HepG2 (cell line): ENCODE data around the gene SATB2. TPM values are rescaled to one million over a fixed set of nuclear protein-coding genes. Genes with fewer than 3 reads are reported as not detected.
A peak's percentile ranks its signal among the peaks of the same experiment; 100 is the strongest.

Source experiments
- CREM ChIP-seq, 2 experiments: sonication (generic) in 1 of 2; formaldehyde crosslinking in 1 of 2; IDR thresholded peaks; 2 replicates each; pipeline versions ENCODE4 v1.4.0 to v1.6.1; 2016 to 2020; ENCODE audit warnings: antibody characterized with exemption in 1 of 2, mild to moderate bottlenecking in 1 of 2, missing genetic modification reagents in 1 of 2
- EHMT2 ChIP-seq: fragments of 200-600 bp; sonication (generic); IDR thresholded peaks from 2 replicates; pipeline ENCODE4 v1.7.0; 2017; ENCODE audit warnings: antibody characterized with exemption, low read depth, low read length, borderline replicate concordance
- EZH2 ChIP-seq: conservative IDR thresholded peaks from 2 replicates; pipeline ENCODE4 v1.6.1; 2012; ENCODE audit warnings: mild to moderate bottlenecking, low read depth, low read length, moderate library complexity
- GFI1 ChIP-seq: sonication (generic); formaldehyde crosslinking; IDR thresholded peaks from 2 replicates; pipeline ENCODE4 v1.5.0; 2020; ENCODE audit warnings: missing genetic modification reagents, mild to moderate bottlenecking, borderline replicate concordance
- NFE2L1 ChIP-seq: sonication (generic); formaldehyde crosslinking; IDR thresholded peaks from 2 replicates; pipeline ENCODE4 v1.4.0; 2020; ENCODE audit warnings: missing genetic modification reagents, mild to moderate bottlenecking, borderline replicate concordance
- ZNF547 ChIP-seq: sonication (generic); formaldehyde crosslinking; IDR thresholded peaks from 2 replicates; pipeline ENCODE4 v1.5.1; 2020; ENCODE audit warnings: mild to moderate bottlenecking, missing genetic modification reagents
- ZNF569 ChIP-seq: sonication (generic); formaldehyde crosslinking; IDR thresholded peaks from 2 replicates; pipeline ENCODE4 v1.5.0; 2020; ENCODE audit warnings: mild to moderate bottlenecking, missing genetic modification reagents, moderate library complexity, borderline replicate concordance
- ZNF570 ChIP-seq: sonication (generic); formaldehyde crosslinking; IDR thresholded peaks from 2 replicates; pipeline ENCODE4 v1.4.0; 2020; ENCODE audit warnings: mild to moderate bottlenecking, missing genetic modification reagents, borderline replicate concordance
- ZNF605 ChIP-seq: sonication (generic); formaldehyde crosslinking; IDR thresholded peaks from 2 replicates; pipeline ENCODE4 v1.8.0; 2022; ENCODE audit warnings: mild to moderate bottlenecking, missing genetic modification reagents
- ZNF746 ChIP-seq: sonication (generic); formaldehyde crosslinking; IDR thresholded peaks from 2 replicates; pipeline ENCODE4 v1.8.0; 2022; ENCODE audit warnings: mild to moderate bottlenecking, missing genetic modification reagents
- ZNF75D ChIP-seq: sonication (generic); formaldehyde crosslinking; IDR thresholded peaks from 2 replicates; pipeline ENCODE4 v1.8.1; 2023; ENCODE audit warnings: missing genetic modification reagents, mild to moderate bottlenecking, borderline replicate concordance
- ZNF773 ChIP-seq: sonication (generic); formaldehyde crosslinking; IDR thresholded peaks from 2 replicates; pipeline ENCODE4 v1.4.0; 2020; ENCODE audit warnings: missing genetic modification reagents, borderline replicate concordance
- ZSCAN30 ChIP-seq: sonication (generic); formaldehyde crosslinking; IDR thresholded peaks from 2 replicates; pipeline ENCODE4 v1.5.0; 2020; ENCODE audit warnings: mild to moderate bottlenecking, missing genetic modification reagents
- polyA plus RNA-seq, 8 experiments: library from polyadenylated mRNA; depleted of rRNA in 3 of 8; stranded (reverse) in 7 of 8; unstranded in 1 of 8; fragments of >200 nt; fragmentation: Illumina TruSeq in 4 of 8; extraction: Trizol in 4 of 8; gene quantifications; 2 replicates each; pipeline versions ENCODE4 v1.2.1 to v1.2.3, GENCODE V29; 2011 to 2016; ENCODE audit warnings: low read depth in 4 of 8, missing spikeins in 1 of 8, mixed read lengths in 1 of 8; ENCODE audit not compliant: insufficient read depth in 1 of 8
- total RNA-seq, 5 experiments: library from RNA; depleted of rRNA; stranded (reverse); fragments of >200 nt; fragmentation: Illumina TruSeq; extraction: Trizol; gene quantifications; 2 replicates each; pipeline ENCODE4 v1.2.3, GENCODE V29; 2016; ENCODE audit warnings: low read depth in 1 of 5
- TF ChIP-seq, protein P1 (sequence below): sonication (generic); formaldehyde crosslinking; IDR thresholded peaks from 2 replicates; pipeline ENCODE4 v1.4.0; 2020; ENCODE audit warnings: mild to moderate bottlenecking, missing genetic modification reagents
- TF ChIP-seq, protein P2 (sequence below), 2 experiments: sonication (generic) in 1 of 2; formaldehyde crosslinking in 1 of 2; IDR thresholded peaks; 2 replicates each; pipeline versions ENCODE4 v1.4.0 to v1.6.1; 2018 to 2020; ENCODE audit warnings: missing genetic modification reagents in 2 of 2, borderline replicate concordance in 1 of 2, low read depth in 1 of 2, mild to moderate bottlenecking in 1 of 2, missing biosample characterization in 1 of 2
- TF ChIP-seq, protein P3 (sequence below): sonication (generic); formaldehyde crosslinking; conservative IDR thresholded peaks from 2 replicates; pipeline ENCODE4 v1.8.0; 2022; ENCODE audit warnings: low read depth, missing genetic modification reagents
- TF ChIP-seq, protein P4 (sequence below): sonication (generic); formaldehyde crosslinking; IDR thresholded peaks from 2 replicates; pipeline ENCODE4 v1.5.0; 2020; ENCODE audit warnings: missing genetic modification reagents
- TF ChIP-seq, protein P5 (sequence below): sonication (generic); IDR thresholded peaks from 2 replicates; pipeline ENCODE4 v1.6.1; 2016; ENCODE audit warnings: low read depth, borderline replicate concordance
- TF ChIP-seq, protein P6 (sequence below): IDR thresholded peaks from 2 replicates; pipeline ENCODE4 v1.6.1; 2016; ENCODE audit warnings: low read depth

SATB2 gene
- total and polyA plus RNA-seq, 2 of the 13 experiments (the other 11 are each of a cell fraction or from before 2014, with no cell fraction given): 2.5 to 5.5 TPM

DNA sequence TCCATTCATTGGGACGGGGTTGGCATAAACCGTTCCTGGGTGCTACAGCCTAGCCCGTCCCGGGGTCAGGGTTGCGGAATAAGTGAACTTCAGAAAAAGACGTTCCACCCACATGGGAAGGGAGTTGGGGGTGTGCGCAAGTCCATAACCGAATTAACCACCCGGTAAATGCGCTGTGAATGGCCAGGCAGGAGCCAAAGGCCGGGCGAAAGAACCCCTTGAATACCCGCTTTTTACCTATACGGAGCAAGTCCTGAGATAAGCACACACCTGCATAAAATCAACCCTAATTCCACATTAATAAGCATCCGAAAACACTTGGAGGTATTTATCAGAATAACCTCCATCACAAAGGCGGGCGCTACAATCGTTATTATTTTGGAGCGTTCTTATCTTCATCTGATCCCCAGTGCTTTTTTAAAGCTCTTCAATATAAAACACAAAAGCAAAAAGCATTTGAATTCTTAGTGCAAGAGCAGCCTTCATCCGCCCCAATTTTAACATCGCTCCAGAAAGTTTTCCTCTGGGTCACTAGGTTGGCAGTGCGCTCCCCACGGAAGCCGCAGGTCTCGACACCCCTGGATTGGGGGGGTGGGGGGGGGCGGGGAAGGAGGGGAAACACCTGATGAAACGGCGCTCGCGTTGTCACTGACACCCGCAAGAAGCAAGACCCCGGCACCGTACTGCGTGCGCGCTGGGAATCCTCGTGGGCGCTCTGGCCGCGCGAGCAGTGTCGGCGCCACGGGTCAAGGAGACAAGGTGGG is 1.2 kb downstream of the SATB2 start (continued):
- TF ChIP-seq ZNF570 (no peak), ZNF75D (CRISPR knock-in tag) (no peak), ZNF746 (CRISPR knock-in tag) (no peak), ZNF605 (CRISPR knock-in tag) (no peak), EHMT2 (no peak), ZNF569 (CRISPR knock-in tag) (no peak), NFE2L1 (CRISPR knock-in tag) (no peak), ZNF547 (CRISPR knock-in tag) (0 out of 2 replicates have a peak, but pooled peaks have one; percentile 6), GFI1 (no peak), EZH2 (0 out of 2 replicates have a peak, but pooled peaks have one; percentile 45), ZSCAN30 (CRISPR knock-in tag) (no peak), ZNF773 (CRISPR knock-in tag) (no peak), CREM (IDR thresholded peaks at IDR 0.05) (no peak), CREM (CRISPR knock-in tag; IDR thresholded peaks at IDR 0.05) (no peak)
- TF ChIP-seq, protein P1, sequence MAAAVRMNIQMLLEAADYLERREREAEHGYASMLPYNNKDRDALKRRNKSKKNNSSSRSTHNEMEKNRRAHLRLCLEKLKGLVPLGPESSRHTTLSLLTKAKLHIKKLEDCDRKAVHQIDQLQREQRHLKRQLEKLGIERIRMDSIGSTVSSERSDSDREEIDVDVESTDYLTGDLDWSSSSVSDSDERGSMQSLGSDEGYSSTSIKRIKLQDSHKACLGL (CRISPR knock-in tag): no peak
- TF ChIP-seq, protein P2, sequence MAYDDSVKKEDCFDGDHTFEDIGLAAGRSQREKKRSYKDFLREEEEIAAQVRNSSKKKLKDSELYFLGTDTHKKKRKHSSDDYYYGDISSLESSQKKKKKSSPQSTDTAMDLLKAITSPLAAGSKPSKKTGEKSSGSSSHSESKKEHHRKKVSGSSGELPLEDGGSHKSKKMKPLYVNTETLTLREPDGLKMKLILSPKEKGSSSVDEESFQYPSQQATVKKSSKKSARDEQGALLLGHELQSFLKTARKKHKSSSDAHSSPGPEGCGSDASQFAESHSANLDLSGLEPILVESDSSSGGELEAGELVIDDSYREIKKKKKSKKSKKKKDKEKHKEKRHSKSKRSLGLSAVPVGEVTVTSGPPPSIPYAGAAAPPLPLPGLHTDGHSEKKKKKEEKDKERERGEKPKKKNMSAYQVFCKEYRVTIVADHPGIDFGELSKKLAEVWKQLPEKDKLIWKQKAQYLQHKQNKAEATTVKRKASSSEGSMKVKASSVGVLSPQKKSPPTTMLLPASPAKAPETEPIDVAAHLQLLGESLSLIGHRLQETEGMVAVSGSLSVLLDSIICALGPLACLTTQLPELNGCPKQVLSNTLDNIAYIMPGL (CRISPR knock-in tag; IDR thresholded peaks at IDR 0.05; ENCODE audit: borderline replicate concordance in 1 of 2, low read depth in 1 of 2): no peak
- TF ChIP-seq, protein P3, sequence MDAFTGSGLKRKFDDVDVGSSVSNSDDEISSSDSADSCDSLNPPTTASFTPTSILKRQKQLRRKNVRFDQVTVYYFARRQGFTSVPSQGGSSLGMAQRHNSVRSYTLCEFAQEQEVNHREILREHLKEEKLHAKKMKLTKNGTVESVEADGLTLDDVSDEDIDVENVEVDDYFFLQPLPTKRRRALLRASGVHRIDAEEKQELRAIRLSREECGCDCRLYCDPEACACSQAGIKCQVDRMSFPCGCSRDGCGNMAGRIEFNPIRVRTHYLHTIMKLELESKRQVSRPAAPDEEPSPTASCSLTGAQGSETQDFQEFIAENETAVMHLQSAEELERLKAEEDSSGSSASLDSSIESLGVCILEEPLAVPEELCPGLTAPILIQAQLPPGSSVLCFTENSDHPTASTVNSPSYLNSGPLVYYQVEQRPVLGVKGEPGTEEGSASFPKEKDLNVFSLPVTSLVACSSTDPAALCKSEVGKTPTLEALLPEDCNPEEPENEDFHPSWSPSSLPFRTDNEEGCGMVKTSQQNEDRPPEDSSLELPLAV (CRISPR knock-in tag): no peak
- TF ChIP-seq, protein P4, sequence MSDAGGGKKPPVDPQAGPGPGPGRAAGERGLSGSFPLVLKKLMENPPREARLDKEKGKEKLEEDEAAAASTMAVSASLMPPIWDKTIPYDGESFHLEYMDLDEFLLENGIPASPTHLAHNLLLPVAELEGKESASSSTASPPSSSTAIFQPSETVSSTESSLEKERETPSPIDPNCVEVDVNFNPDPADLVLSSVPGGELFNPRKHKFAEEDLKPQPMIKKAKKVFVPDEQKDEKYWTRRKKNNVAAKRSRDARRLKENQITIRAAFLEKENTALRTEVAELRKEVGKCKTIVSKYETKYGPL (CRISPR knock-in tag): no peak
- TF ChIP-seq, protein P5, sequence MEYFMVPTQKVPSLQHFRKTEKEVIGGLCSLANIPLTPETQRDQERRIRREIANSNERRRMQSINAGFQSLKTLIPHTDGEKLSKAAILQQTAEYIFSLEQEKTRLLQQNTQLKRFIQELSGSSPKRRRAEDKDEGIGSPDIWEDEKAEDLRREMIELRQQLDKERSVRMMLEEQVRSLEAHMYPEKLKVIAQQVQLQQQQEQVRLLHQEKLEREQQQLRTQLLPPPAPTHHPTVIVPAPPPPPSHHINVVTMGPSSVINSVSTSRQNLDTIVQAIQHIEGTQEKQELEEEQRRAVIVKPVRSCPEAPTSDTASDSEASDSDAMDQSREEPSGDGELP: no peak
- TF ChIP-seq, protein P6, sequence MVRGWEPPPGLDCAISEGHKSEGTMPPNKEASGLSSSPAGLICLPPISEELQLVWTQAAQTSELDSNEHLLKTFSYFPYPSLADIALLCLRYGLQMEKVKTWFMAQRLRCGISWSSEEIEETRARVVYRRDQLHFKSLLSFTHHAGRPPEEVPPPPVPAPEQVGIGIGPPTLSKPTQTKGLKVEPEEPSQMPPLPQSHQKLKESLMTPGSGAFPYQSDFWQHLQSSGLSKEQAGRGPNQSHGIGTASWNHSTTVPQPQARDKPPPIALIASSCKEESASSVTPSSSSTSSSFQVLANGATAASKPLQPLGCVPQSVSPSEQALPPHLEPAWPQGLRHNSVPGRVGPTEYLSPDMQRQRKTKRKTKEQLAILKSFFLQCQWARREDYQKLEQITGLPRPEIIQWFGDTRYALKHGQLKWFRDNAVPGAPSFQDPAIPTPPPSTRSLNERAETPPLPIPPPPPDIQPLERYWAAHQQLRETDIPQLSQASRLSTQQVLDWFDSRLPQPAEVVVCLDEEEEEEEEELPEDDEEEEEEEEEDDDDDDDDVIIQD (CRISPR knock-in tag): no peak
